Omental fat pad (tissue), 4 donors: ENCODE results near the gene CFAP58. TPM values are rescaled to one million over a fixed set of nuclear protein-coding genes. Genes with fewer than 3 reads are reported as not detected.

Source experiments
- ATAC-seq: fragments of 150-250 bp; one replicate; pipeline ENCODE4 v1.9.1; 2016; ENCODE audit warnings: mild to moderate bottlenecking, moderate library complexity; ENCODE audit not compliant: low FRiP score
- DNase-seq: peaks from one replicate; pipeline ENCODE4 v3.0.0-alpha.2; 2019; ENCODE audit warnings: low spot score
- CTCF ChIP-seq, 3 donors: fragments of 450-650 bp; IDR thresholded peaks; one replicate each; pipeline ENCODE4 v1.5.1; 2016 to 2017; ENCODE audit warnings: antibody characterized with exemption in 3 of 3, mild to moderate bottlenecking in 3 of 3, moderate library complexity in 2 of 3
- total RNA-seq, 4 donors: library from RNA; depleted of rRNA; stranded (reverse); fragments of >200 nt; gene quantifications; one replicate each; pipeline ENCODE4 v1.1.0, GENCODE V29; 2016

The CFAP58 gene
- total RNA-seq, 4 donors from 2014 or later, result 0.19 to 0.95 (median 0.33) TPM

GRCh38 chr10:104332243-104333031 is 21.2 kb upstream of the CFAP58 start:
- TF ChIP-seq CTCF (IDR thresholded peaks at IDR 0.05), result no peak
- DNase-seq (peak; percentile 19), ATAC-seq (no peak)

- no peak for TF ChIP-seq CTCF (IDR thresholded peaks at IDR 0.05)
- ATAC-seq (no peak), DNase-seq (peak; percentile 2)
These were observed 20.5 kb upstream of the CFAP58 start for GRCh38 chr10:104333032-104333727.

DNA sequence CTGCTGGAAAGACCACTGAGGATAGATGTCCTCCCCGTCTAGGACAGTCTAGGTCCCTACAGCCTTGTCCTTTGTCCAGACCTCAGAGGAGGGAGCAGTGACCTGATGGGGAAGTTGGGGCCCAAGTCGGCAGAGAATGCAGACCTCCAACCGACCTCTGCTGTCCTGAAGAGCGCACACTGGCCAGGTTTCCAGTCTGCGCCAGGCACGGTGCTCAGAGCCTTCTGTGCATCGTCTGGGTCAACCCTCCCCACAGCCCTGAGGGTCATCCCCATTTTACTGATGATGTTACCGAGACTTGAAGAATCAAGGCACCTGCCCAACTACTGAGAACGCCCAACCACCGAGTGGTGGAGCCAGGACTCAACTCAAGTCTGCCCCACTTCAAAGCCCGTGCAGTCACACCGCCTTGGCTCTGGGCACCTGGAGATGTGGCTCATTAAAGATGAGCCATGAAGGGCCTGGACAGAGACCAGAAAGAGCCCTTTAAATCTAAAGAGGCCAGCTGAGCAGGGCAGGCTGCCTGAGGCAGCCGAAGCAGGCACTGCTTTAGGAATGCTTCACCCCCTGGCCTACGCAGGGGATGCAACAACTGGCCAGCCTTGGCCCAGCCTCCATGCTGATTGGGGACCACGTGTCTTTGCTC is 19.8 kb upstream of the CFAP58 start:
- DNase-seq, result peak; percentile 10
- no peak for TF ChIP-seq CTCF (IDR thresholded peaks at IDR 0.05)
- ATAC-seq, result no peak

GRCh38 chr10:104334561-104334960 is 19.1 kb upstream of the CFAP58 start:
- DNase-seq (peak; percentile 6), ATAC-seq (no peak)
- TF ChIP-seq CTCF (IDR thresholded peaks at IDR 0.05), result no peak

DNA sequence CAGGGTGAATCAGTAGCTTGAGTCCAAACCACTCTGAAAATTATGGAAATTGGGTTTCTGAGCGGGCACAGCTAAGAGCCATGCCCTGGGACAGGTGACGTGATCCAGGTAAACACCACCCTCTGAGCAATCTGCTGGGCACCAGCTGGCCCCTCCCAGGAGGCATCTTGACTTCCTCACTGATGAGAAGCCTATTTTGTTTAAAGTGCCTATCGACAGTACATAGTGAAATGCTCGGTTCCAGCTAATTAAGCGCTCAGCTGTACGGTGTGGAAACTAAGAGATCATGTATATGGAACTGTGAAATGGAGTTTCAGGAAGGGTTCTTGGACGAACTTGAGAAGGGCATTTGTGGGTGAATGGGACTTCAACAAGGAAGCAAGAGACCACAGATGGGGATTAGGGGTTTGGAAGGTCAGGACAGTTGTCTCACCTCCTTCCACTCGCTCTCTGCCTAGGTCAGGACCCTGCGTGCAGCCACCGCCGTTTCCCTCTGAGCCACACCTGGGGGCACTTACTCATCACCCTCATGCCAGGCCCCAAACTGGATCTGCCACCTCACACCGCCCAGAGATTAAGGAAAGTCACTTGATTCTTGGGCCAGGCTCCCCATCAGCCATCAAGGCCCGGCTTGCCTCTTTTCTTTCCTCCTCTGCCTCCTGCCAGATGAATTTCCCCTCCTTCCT is 18.5 kb upstream of the CFAP58 start:
- ATAC-seq (no peak), DNase-seq (peak; percentile 17)
- no peak for TF ChIP-seq CTCF (IDR thresholded peaks at IDR 0.05)

- no peak for TF ChIP-seq CTCF (IDR thresholded peaks at IDR 0.05)
- no peak for ATAC-seq
- no peak for DNase-seq
These were observed 16.7 kb upstream of the CFAP58 start for GRCh38 chr10:104336821-104337467.
